Thyroid gland (tissue), 4 donors: ENCODE results near the gene RASSF8.

ENCODE experiments used
- POLR2A ChIP-seq, 2 donors: fragments of 450-650 bp; IDR thresholded peaks; one replicate each; pipeline ENCODE4 v1.6.1; 2017; ENCODE audit warnings: antibody characterized with exemption in 2 of 2, mild to moderate bottlenecking in 2 of 2, moderate library complexity in 1 of 2
- TF ChIP-seq, protein P1 (sequence below), 6 experiments: fragments of 200-600 bp in 3 of 6; fragments of 450-650 bp in 3 of 6; sonication (generic) in 3 of 6; IDR thresholded peaks; one replicate each; pipeline ENCODE4 v1.5.1; 2016 to 2019; ENCODE audit warnings: antibody characterized with exemption in 6 of 6, mild to moderate bottlenecking in 2 of 6, inconsistent platforms in 1 of 6, moderate library complexity in 1 of 6

DNA sequence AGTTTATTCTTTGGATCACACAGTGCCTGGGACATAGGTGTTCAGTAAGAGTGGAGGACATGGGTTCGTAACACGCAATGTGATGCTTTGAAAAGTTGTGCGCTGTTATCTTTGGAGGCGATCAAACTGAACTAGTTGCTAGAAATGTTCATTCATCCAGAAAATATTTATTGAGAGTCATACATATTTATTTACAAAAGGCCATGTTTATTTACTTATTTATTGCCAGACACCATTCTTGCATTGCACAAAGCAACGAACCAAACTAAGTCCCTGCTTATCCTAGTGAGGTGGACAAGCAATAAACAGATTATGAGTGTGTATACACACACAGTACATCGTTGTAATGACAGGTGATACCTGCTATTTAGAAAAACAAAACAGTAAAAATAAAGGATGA is 153.8 kb downstream of the RASSF8 start:
- no peak for TF ChIP-seq POLR2A (IDR thresholded peaks at IDR 0.05)
- TF ChIP-seq, protein P1, sequence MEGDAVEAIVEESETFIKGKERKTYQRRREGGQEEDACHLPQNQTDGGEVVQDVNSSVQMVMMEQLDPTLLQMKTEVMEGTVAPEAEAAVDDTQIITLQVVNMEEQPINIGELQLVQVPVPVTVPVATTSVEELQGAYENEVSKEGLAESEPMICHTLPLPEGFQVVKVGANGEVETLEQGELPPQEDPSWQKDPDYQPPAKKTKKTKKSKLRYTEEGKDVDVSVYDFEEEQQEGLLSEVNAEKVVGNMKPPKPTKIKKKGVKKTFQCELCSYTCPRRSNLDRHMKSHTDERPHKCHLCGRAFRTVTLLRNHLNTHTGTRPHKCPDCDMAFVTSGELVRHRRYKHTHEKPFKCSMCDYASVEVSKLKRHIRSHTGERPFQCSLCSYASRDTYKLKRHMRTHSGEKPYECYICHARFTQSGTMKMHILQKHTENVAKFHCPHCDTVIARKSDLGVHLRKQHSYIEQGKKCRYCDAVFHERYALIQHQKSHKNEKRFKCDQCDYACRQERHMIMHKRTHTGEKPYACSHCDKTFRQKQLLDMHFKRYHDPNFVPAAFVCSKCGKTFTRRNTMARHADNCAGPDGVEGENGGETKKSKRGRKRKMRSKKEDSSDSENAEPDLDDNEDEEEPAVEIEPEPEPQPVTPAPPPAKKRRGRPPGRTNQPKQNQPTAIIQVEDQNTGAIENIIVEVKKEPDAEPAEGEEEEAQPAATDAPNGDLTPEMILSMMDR (IDR thresholded peaks at IDR 0.05), result no peak
